Neural cell (in vitro differentiated cells): ENCODE results near the gene SPC24.

ENCODE experiments used
- CTCF ChIP-seq: fragments of 450-650 bp; IDR thresholded peaks from 2 replicates; pipeline ENCODE4 v1.5.1; 2014; ENCODE audit warnings: antibody characterized with exemption, mild to moderate bottlenecking, moderate library complexity; ENCODE audit not compliant: poor library complexity, severe bottlenecking
- EP300 ChIP-seq: fragments of 450-650 bp; conservative IDR thresholded peaks from 2 replicates; pipeline ENCODE4 v1.6.1; 2014; ENCODE audit warnings: antibody characterized with exemption, mild to moderate bottlenecking, moderate library complexity; ENCODE audit not compliant: poor library complexity, severe bottlenecking
- EZH2 ChIP-seq: fragments of 200-600, 300-800 bp; shearing (Covaris generic), sonication (generic); IDR thresholded peaks from 2 replicates; pipeline ENCODE4 v1.6.1; 2014; ENCODE audit warnings: antibody characterized with exemption, low read length, borderline replicate concordance, mild to moderate bottlenecking; ENCODE audit not compliant: insufficient read depth, poor library complexity, severe bottlenecking
- MXI1 ChIP-seq: fragments of 450-650 bp; conservative IDR thresholded peaks from 2 replicates; pipeline ENCODE4 v1.6.1; 2014; ENCODE audit warnings: antibody characterized with exemption, mild to moderate bottlenecking; ENCODE audit not compliant: poor library complexity, severe bottlenecking
- RAD21 ChIP-seq: fragments of 450-650 bp; conservative IDR thresholded peaks from 2 replicates; pipeline ENCODE4 v1.6.1; 2014; ENCODE audit warnings: antibody characterized with exemption, mild to moderate bottlenecking, moderate library complexity
- REST ChIP-seq: IDR thresholded peaks from 2 replicates; pipeline ENCODE4 v1.6.1; 2012; ENCODE audit warnings: borderline replicate concordance
- TAF1 ChIP-seq: IDR thresholded peaks from 2 replicates; pipeline ENCODE4 v1.6.1; 2012; ENCODE audit warnings: low read depth

- no peak for TF ChIP-seq MXI1
- no peak for TF ChIP-seq CTCF
- TF ChIP-seq EZH2: no peak
- TF ChIP-seq RAD21: no peak
- TF ChIP-seq REST: no peak
- no peak for TF ChIP-seq EP300
- TF ChIP-seq TAF1: no peak
These were observed 44.3 kb downstream of the SPC24 start for GRCh38 chr19:11111117-11111770.
